Upper lobe of left lung (tissue), 6 donors: ENCODE measurements around the gene TBXAS1. TPM values are rescaled to one million over a fixed set of nuclear protein-coding genes. Genes with fewer than 3 reads are reported as not detected.

Experiments used
- ATAC-seq, 2 donors: fragments of 200-7000 bp; cut with Tn5 transposase; one replicate each; pipeline ENCODE4 v1.9.1; 2022; ENCODE audit warnings: mild to moderate bottlenecking in 2 of 2, moderate library complexity in 2 of 2; ENCODE audit not compliant: low FRiP score in 2 of 2
- DNase-seq, 2 donors: peaks; one replicate each; pipeline ENCODE4 v3.0.0-alpha.2; 2019 to 2020
- H3K27ac ChIP-seq, 4 donors: fragments of 200-600 bp; sonication (generic); one replicate each; pipeline ENCODE4 v1.5.1; 2016 to 2019
- H3K27me3 ChIP-seq, 4 donors: fragments of 200-600 bp; sonication (generic); one replicate each; pipeline ENCODE4 v1.5.1; 2017 to 2019
- H3K36me3 ChIP-seq, 4 donors: fragments of 200-600 bp; sonication (generic); one replicate each; pipeline ENCODE4 v1.5.1; 2016 to 2019
- H3K4me1 ChIP-seq, 4 donors: fragments of 200-600 bp; sonication (generic); one replicate each; pipeline ENCODE4 v1.5.1; 2018 to 2019
- H3K4me3 ChIP-seq, 4 donors: fragments of 200-600 bp; sonication (generic); one replicate each; pipeline ENCODE4 v1.5.1; 2017 to 2019; ENCODE audit warnings: mild to moderate bottlenecking in 2 of 4, moderate library complexity in 1 of 4
- H3K9me3 ChIP-seq, 4 donors: fragments of 200-600 bp; sonication (generic); one replicate each; pipeline ENCODE4 v1.5.1; 2018 to 2019
- CTCF ChIP-seq, 6 experiments: fragments of 450-650 bp in 4 of 6; fragments of 200-600 bp in 2 of 6; sonication (generic) in 2 of 6; IDR thresholded peaks; one replicate each; pipeline ENCODE4 v1.5.1; 2016 to 2019; ENCODE audit warnings: antibody characterized with exemption in 6 of 6
- EP300 ChIP-seq, 4 donors: sonication (generic); formaldehyde crosslinking; IDR thresholded peaks; one replicate each; pipeline ENCODE4 v1.5.1; 2017; ENCODE audit warnings: antibody characterized with exemption in 4 of 4, control low read depth in 2 of 4
- POLR2A ChIP-seq, 4 donors: fragments of 450-650 bp; IDR thresholded peaks; one replicate each; pipeline ENCODE4 v1.5.1; 2016 to 2017; ENCODE audit warnings: antibody characterized with exemption in 4 of 4, mild to moderate bottlenecking in 2 of 4
- POLR2AphosphoS5 ChIP-seq, 2 donors: sonication (generic); formaldehyde crosslinking; IDR thresholded peaks; one replicate each; pipeline ENCODE4 v1.5.1; 2017; ENCODE audit warnings: antibody characterized with exemption in 2 of 2
- WGBS, 2 donors: methylation state at CpG; one replicate each; pipeline ENCODE4 v1.1.5; 2017 to 2018; 5-methylcytosine and 5-hydroxymethylcytosine counted together
- total RNA-seq, 6 donors: library from RNA; depleted of rRNA in 4 of 6; stranded (reverse); fragments of >200 nt in 4 of 6; gene quantifications; one replicate each; pipeline versions ENCODE4 v1.1.0 to v1.2.1, GENCODE V29; 2016 to 2021
- donor health status: DM: no; HTN: no; CAD: no; lungs with moderate emphysema.
- donor health status: DM: no; HTN: yes; CAD: no; lungs with severe emphysema.

Gene TBXAS1
- total RNA-seq, 6 donors from 2014 or later = 62.8 to 317 (median 85.6) TPM

GRCh38 chr7:139857791-139858190 is 28.7 kb downstream of the TBXAS1 start:
- DNase-seq (no peak), ATAC-seq (no peak)
- WGBS, 2 donors = 94 to 100% methylated on average over 3 of the region's 3 CpGs
- no peak overlapping the region for H3K4me3 ChIP-seq
- no peak for TF ChIP-seq POLR2A (IDR thresholded peaks at IDR 0.05)
- TF ChIP-seq EP300 (IDR thresholded peaks at IDR 0.05) = no peak
- no peak for TF ChIP-seq CTCF (IDR thresholded peaks at IDR 0.05)
- TF ChIP-seq POLR2AphosphoS5 (IDR thresholded peaks at IDR 0.05) = no peak
- no peaks in the 10 kb centered on the region for H3K9me3 ChIP-seq
- peaks cover 0 to 28% (median 27%) of the 10 kb centered on the region in 4 donors for H3K4me1 ChIP-seq
- H3K27ac ChIP-seq = no peak overlapping the region
- H3K27me3 ChIP-seq = no peaks in the 10 kb centered on the region
- no peaks in the 10 kb centered on the region for H3K36me3 ChIP-seq

GRCh38 chr7:139860090-139860775 is 31.2 kb downstream of the TBXAS1 start:
- H3K4me3 ChIP-seq = no peak overlapping the region
- no peak for TF ChIP-seq CTCF (IDR thresholded peaks at IDR 0.05)
- TF ChIP-seq POLR2AphosphoS5 (IDR thresholded peaks at IDR 0.05) = no peak
- TF ChIP-seq POLR2A (IDR thresholded peaks at IDR 0.05) = no peak
- TF ChIP-seq EP300 (IDR thresholded peaks at IDR 0.05) = no peak
- peak overlapping the region; percentile 15 to 68 (median 60) for H3K27ac ChIP-seq
- WGBS, 2 donors = 40 to 49% methylated on average over 4 of the region's 4 CpGs
- no peaks in the 10 kb centered on the region for H3K27me3 ChIP-seq
- H3K9me3 ChIP-seq = no peaks in the 10 kb centered on the region
- H3K4me1 ChIP-seq = peaks cover 0 to 17% (median 12%) of the 10 kb centered on the region in 4 donors
- H3K36me3 ChIP-seq = no peaks in the 10 kb centered on the region
- DNase-seq (peak in 1 of 2 donors; percentile 85), ATAC-seq (peak; percentile 83 to 89)

DNA sequence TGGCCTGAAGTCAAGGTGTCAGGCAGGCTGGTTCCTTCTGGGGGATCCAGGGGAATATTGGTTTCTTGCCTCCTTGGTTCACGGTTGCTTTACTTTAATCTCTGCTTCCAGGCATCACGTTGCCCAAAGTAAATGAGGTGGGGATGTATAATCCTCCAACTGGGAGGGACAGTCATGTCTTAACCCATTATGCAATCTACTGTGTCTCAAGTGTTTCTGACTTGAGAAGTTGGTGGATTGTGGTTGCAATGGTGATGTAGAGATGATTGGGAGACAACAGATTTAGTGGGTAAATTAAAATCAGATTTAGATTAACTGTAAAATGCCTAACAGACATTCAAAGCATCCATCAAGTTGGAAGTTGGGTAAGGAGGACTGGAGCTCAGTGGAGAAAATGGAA is 32.7 kb downstream of the TBXAS1 start:
- Histone ChIP-seq H3K27ac (peak overlapping the region in 1 of 4 donors; percentile 52), H3K36me3 (no peaks in the 10 kb centered on the region), H3K4me3 (no peak overlapping the region), H3K9me3 (no peaks in the 10 kb centered on the region), H3K27me3 (no peaks in the 10 kb centered on the region), H3K4me1 (peaks cover 0 to 14% (median 8%) of the 10 kb centered on the region in 4 donors)
- DNase-seq (no peak), ATAC-seq (peak in 1 of 2 donors; percentile 25)
- no peak for TF ChIP-seq POLR2A (IDR thresholded peaks at IDR 0.05)
- TF ChIP-seq EP300 (IDR thresholded peaks at IDR 0.05) = no peak
- no peak for TF ChIP-seq POLR2AphosphoS5 (IDR thresholded peaks at IDR 0.05)
- no peak for TF ChIP-seq CTCF (IDR thresholded peaks at IDR 0.05)
- WGBS, 2 donors = 45 to 57% methylated on average over 2 of the region's 2 CpGs

- Histone ChIP-seq H3K4me1 (peaks cover 0 to 23% (median 9%) of the 10 kb centered on the region in 4 donors), H3K27me3 (no peaks in the 10 kb centered on the region), H3K4me3 (no peak overlapping the region), H3K9me3 (no peaks in the 10 kb centered on the region), H3K27ac (no peak overlapping the region), H3K36me3 (no peaks in the 10 kb centered on the region)
- DNase-seq = no peak
- no peak for ATAC-seq
- WGBS, 2 donors = 96 to 98% methylated on average over 7 of the region's 7 CpGs
- TF ChIP-seq EP300 (IDR thresholded peaks at IDR 0.05) = no peak
- TF ChIP-seq POLR2A (IDR thresholded peaks at IDR 0.05) = no peak
- no peak for TF ChIP-seq POLR2AphosphoS5 (IDR thresholded peaks at IDR 0.05)
- no peak for TF ChIP-seq CTCF (IDR thresholded peaks at IDR 0.05)
These were observed 37.2 kb downstream of the TBXAS1 start for GRCh38 chr7:139866047-139866837.
